GM18870 (cell line): ENCODE results near the gene MMRN1.

ENCODE experiments used
- ATAC-seq: cut with Tn5 transposase; IDR thresholded peaks from one replicate; pipeline ENCODE4 v1.9.1; 2021; ENCODE audit warnings: moderate library complexity; ENCODE audit not compliant: unreplicated experiment

Gene MMRN1

GRCh38 chr4:89909889-89910288 lies 15.2 kb downstream of the MMRN1 start:
- ATAC-seq: no peak

- ATAC-seq: no peak
These were observed 19.0 kb downstream of the MMRN1 start for GRCh38 chr4:89913623-89914022.

- no peak for ATAC-seq
These were observed 20.2 kb downstream of the MMRN1 start for GRCh38 chr4:89914609-89915550.

- no peak for ATAC-seq
These were observed 21.3 kb downstream of the MMRN1 start for GRCh38 chr4:89915937-89916336.

- no peak for ATAC-seq
These were observed 28.3 kb downstream of the MMRN1 start for GRCh38 chr4:89922848-89923416.

GRCh38 chr4:89928838-89929237 lies 34.2 kb downstream of the MMRN1 start:
- ATAC-seq: no peak

- ATAC-seq: peak; percentile 95
These were observed 34.9 kb downstream of the MMRN1 start for GRCh38 chr4:89929425-89930159.

- peak; percentile 70 for ATAC-seq
These were observed 44.9 kb downstream of the MMRN1 start for GRCh38 chr4:89939546-89939945.

GRCh38 chr4:89939994-89940393 lies 45.3 kb downstream of the MMRN1 start:
- no peak for ATAC-seq

GRCh38 chr4:89942811-89943210 lies 48.2 kb downstream of the MMRN1 start:
- ATAC-seq: no peak

GRCh38 chr4:89949782-89950387 lies 55.2 kb downstream of the MMRN1 start:
- no peak for ATAC-seq

- ATAC-seq: no peak
These were observed 57.8 kb downstream of the MMRN1 start for GRCh38 chr4:89952458-89952857.

GRCh38 chr4:89954906-89955695 lies 60.4 kb downstream of the MMRN1 start:
- ATAC-seq: no peak

- no peak for ATAC-seq
These were observed 62.6 kb downstream of the MMRN1 start for GRCh38 chr4:89957046-89957926.

- no peak for ATAC-seq
These were observed 87.2 kb downstream of the MMRN1 start for GRCh38 chr4:89981789-89982334.

GRCh38 chr4:89988268-89988667 lies 93.6 kb downstream of the MMRN1 start:
- ATAC-seq: no peak

- ATAC-seq: no peak
These were observed 98.1 kb downstream of the MMRN1 start for GRCh38 chr4:89992744-89993143.

- no peak for ATAC-seq
These were observed 99.7 kb downstream of the MMRN1 start for GRCh38 chr4:89994176-89994873.

GRCh38 chr4:89995006-89995405 lies 100.4 kb downstream of the MMRN1 start:
- ATAC-seq: no peak
